GM23338 (cell line): Measurements from ENCODE around the gene NR2C2.

Experiments used
- CREB1 ChIP-seq: fragments of 250-450 bp; sonication (Bioruptor Pico); IDR thresholded peaks from 2 replicates; pipeline ENCODE4 v1.5.0; 2020; ENCODE audit warnings: low read depth, mild to moderate bottlenecking, moderate library complexity
- CTCF ChIP-seq, 2 experiments: fragments of 200-600 bp in 1 of 2; sonication (generic) in 1 of 2; conservative IDR thresholded peaks; 2 replicates each; pipeline versions ENCODE4 v1.5.1 to v1.6.1; 2016 to 2017; ENCODE audit warnings: antibody characterized with exemption in 2 of 2, low read depth in 2 of 2, mild to moderate bottlenecking in 2 of 2, moderate library complexity in 1 of 2
- EZH2 ChIP-seq: fragments of 200-600 bp; sonication (generic); IDR thresholded peaks from one replicate; pipeline ENCODE4 v1.8.0; 2017; ENCODE audit warnings: antibody characterized with exemption, mild to moderate bottlenecking, low read depth; ENCODE audit not compliant: unreplicated experiment
- EZH2phosphoT487 ChIP-seq: fragments of 200-600 bp; sonication (generic); IDR thresholded peaks from one replicate; pipeline ENCODE4 v1.8.1; 2018; ENCODE audit warnings: antibody characterized with exemption; ENCODE audit not compliant: unreplicated experiment
- NANOG ChIP-seq: IDR thresholded peaks from 2 replicates; pipeline ENCODE4 v1.6.1; 2016; ENCODE audit warnings: antibody characterized with exemption, borderline replicate concordance
- POLR2AphosphoS5 ChIP-seq: IDR thresholded peaks from 2 replicates; pipeline ENCODE4 v1.6.1; 2016; ENCODE audit warnings: antibody characterized with exemption, low read depth
- REST ChIP-seq: IDR thresholded peaks from one replicate; pipeline ENCODE4 v1.6.1; 2018; ENCODE audit warnings: antibody characterized with exemption; ENCODE audit not compliant: unreplicated experiment

- TF ChIP-seq POLR2AphosphoS5 (no peak), CTCF (conservative IDR thresholded peaks at IDR 0.05; ENCODE audit: low read depth in 2 of 2) (no peak), EZH2 (no peak), NANOG (no peak), CREB1 (CRISPR knock-in tag) (no peak), EZH2phosphoT487 (no peak), REST (no peak)
Measured at GRCh38 chr3:14991818-14992612, 44.6 kb downstream of the NR2C2 start.
